Stomach (tissue), 4 donors: ENCODE results near the gene COMMD3.

Experiments used
- EP300 ChIP-seq: sonication (generic); formaldehyde crosslinking; IDR thresholded peaks from one replicate; pipeline ENCODE4 v1.6.1; 2017; ENCODE audit warnings: antibody characterized with exemption
- POLR2A ChIP-seq, 4 donors: fragments of 450-650 bp; IDR thresholded peaks; one replicate each; pipeline ENCODE4 v1.6.1; 2016; ENCODE audit warnings: antibody characterized with exemption in 4 of 4, control low read depth in 2 of 4, mild to moderate bottlenecking in 1 of 4, moderate library complexity in 1 of 4
- POLR2AphosphoS5 ChIP-seq, 3 donors: sonication (generic); formaldehyde crosslinking; IDR thresholded peaks; one replicate each; pipeline ENCODE4 v1.6.1; 2016; ENCODE audit warnings: antibody characterized with exemption in 3 of 3
- TF ChIP-seq, protein P1 (sequence below), 7 experiments: fragments of 450-650 bp in 4 of 7; fragments of 200-600 bp in 3 of 7; sonication (generic) in 3 of 7; IDR thresholded peaks; one replicate each; pipeline ENCODE4 v1.5.1; 2016 to 2019; ENCODE audit warnings: antibody characterized with exemption in 7 of 7, control low read depth in 2 of 7, mild to moderate bottlenecking in 1 of 7

DNA sequence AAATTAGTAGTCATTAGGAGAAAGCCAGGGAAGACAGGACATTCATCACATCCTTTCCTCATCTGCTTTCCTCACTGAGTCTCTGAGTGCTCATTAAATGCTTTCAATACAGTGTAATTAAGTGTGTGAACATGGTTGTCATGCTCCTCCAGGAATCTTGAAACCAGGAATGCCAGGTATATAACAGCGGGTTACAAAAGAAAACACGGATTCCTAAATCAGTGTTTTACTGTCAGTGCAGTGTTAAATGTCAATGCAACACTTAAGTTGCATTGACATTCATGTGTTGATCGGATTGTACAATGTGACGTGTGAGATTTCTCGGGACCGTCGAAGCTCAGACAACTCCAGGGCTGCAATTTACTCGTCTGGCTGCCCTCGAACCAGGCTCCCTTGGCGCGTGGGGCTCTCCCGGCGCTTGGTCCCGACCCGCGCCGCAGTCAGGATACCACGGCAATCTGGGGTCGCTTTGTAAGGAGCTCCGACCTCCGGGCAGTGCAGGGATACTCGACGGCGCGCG lies 28.7 kb downstream of the COMMD3 start:
- no peak for TF ChIP-seq POLR2A (IDR thresholded peaks at IDR 0.05)
- TF ChIP-seq, protein P1, sequence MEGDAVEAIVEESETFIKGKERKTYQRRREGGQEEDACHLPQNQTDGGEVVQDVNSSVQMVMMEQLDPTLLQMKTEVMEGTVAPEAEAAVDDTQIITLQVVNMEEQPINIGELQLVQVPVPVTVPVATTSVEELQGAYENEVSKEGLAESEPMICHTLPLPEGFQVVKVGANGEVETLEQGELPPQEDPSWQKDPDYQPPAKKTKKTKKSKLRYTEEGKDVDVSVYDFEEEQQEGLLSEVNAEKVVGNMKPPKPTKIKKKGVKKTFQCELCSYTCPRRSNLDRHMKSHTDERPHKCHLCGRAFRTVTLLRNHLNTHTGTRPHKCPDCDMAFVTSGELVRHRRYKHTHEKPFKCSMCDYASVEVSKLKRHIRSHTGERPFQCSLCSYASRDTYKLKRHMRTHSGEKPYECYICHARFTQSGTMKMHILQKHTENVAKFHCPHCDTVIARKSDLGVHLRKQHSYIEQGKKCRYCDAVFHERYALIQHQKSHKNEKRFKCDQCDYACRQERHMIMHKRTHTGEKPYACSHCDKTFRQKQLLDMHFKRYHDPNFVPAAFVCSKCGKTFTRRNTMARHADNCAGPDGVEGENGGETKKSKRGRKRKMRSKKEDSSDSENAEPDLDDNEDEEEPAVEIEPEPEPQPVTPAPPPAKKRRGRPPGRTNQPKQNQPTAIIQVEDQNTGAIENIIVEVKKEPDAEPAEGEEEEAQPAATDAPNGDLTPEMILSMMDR (IDR thresholded peaks at IDR 0.05): no peak
- no peak for TF ChIP-seq POLR2AphosphoS5 (IDR thresholded peaks at IDR 0.05)
- no peak for TF ChIP-seq EP300
